KOPT-K1 (cell line): ENCODE measurements around the gene USP4.
A peak's percentile ranks its signal among the peaks of the same experiment; 100 is the strongest.

Experiments
- H3K27ac ChIP-seq: fragments of 200-600 bp; sonication (generic); 2 replicates; pipeline ENCODE4 v1.5.1; 2016; ENCODE audit warnings: antibody characterized with exemption, mild to moderate bottlenecking, low read depth, low read length; ENCODE audit not compliant: poor library complexity, severe bottlenecking
- H3K36me3 ChIP-seq: fragments of 200-600 bp; sonication (generic); 2 replicates; pipeline ENCODE4 v1.5.1; 2017; ENCODE audit warnings: antibody characterized with exemption, mild to moderate bottlenecking, low read length, moderate library complexity; ENCODE audit not compliant: insufficient read depth
- H3K9me3 ChIP-seq: fragments of 200-600 bp; sonication (generic); 2 replicates; pipeline ENCODE4 v1.5.1; 2017; ENCODE audit warnings: antibody characterized with exemption, low read length, mild to moderate bottlenecking; ENCODE audit not compliant: insufficient read depth, poor library complexity, severe bottlenecking

USP4 gene

DNA sequence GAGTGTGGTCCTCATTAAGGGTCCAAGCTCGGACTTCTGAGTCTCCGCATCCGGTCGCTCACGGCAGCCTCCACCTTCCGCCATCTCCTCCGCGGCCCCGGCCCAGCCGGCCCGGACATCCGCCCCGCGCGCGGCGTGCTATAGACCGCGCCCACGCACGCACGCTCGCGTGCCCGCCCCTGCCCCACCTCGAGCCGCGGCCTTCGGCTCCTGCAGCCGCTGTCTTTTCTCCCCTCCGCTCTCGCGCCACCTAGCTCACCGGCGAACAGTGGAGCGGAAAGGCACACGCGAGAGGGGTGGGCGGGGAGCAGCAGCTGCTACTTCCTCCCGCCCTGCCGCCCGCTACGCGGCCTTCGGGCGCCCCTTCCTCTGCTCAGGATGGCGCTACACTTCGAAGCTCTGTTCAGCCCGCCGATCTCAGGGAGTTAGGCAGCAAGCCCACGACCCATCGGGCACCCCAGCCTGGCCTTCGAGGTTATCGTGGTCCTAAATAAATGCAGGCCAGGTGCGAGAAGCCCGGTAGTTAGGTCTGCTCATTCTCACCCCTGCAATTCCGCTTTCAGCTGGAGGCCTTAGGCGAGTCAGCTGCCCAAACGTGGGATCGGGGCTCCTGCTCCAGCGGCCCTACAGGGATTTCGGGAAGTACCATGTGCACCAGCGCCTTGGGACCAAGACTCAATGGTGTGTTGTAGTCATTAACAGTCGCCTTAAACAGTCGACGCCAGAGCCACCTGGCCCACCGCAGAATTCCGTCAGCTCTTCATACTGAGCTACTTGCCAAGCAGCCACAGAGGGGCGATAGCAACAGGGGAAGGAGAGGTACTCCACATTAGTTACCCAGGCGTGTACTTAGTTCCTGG lies at the start of gene USP4:
TSS of gene USP4 (minus strand) at position 113 of the 860 bp plus-strand sequence. CDS start at position 84, 29 bp downstream.
- H3K27ac ChIP-seq: peak within 1 kb of the TSS; percentile 96
- H3K36me3 ChIP-seq: peaks cover 17% of the 10 kb centered on the region
- H3K9me3 ChIP-seq: no peaks in the 10 kb centered on the region

DNA sequence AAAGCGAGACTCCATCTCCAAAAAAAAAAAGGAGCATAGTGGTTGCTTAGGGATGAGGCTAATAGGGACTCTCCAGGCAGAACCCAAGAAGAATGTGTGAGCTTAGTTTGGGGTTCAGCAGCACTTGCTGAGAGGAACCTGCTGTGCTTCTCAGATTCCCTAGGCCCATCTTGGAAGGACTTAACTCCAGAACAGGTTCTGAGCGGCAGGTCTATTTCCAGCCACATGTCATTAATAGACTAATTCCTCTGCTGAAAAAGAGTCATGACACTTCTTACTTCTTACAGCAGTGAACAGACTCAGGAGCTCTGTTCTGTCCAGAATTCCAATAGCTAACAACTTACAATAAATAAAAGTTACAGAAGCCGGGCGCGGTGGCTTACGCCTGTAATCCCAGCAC lies 49.4 kb upstream of the USP4 start:
- peaks cover 36% of the 10 kb centered on the region for H3K36me3 ChIP-seq
- H3K27ac ChIP-seq: no peak overlapping the region
- no peaks in the 10 kb centered on the region for H3K9me3 ChIP-seq

DNA sequence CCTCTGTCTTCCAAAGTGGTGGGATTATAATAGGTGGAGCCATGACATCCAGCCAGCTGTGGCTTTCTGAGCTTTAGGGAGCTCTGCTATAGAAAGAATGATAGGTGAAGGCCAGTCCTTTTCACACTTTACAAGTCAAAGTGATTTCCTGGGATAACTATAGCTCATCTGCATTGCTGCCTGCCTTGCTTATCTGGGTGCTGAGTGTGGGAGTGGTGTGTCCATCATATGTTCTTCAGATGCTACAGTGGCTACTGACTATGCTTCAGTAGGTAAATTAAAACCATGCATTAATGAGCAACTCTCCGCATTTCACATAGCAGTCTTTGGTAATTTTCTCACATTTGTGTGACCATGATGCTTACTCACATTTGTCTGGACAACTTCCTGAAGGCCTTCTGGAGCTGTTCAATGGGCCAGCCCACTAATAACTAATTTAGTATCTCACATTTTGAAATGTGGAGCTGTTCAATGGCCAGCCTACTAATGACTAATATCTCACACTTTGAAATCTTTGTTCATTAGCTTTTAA lies 48.5 kb upstream of the USP4 start:
- no peak overlapping the region for H3K27ac ChIP-seq
- no peaks in the 10 kb centered on the region for H3K9me3 ChIP-seq
- H3K36me3 ChIP-seq: peaks cover 31% of the 10 kb centered on the region; the same call in 1 of the 2 replicates

DNA sequence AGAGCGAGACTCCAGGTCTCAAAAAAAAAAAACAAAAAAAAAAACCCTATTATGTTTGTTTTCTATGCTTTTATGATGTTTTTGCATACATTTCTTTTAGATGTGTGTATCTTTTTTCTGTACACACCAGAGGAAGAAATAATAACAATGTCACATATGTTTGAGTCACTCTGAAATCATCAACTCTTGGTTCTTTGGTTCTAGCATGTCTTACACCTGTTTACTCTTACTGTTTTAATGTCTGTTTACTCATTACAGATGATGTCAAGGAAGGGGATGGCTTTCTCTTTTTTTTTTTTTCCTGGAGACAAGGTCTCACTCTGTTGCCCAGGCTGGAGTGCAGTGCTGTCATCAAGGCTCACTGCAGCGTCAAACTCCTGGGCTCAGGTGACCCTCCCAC lies 47.9 kb upstream of the USP4 start:
- Histone ChIP-seq H3K27ac (no peak overlapping the region), H3K36me3 (peaks cover 25% of the 10 kb centered on the region; the same call in 1 of the 2 replicates), H3K9me3 (no peaks in the 10 kb centered on the region)

GRCh38 chr3:49386056-49386756 lies 46.4 kb upstream of the USP4 start:
- Histone ChIP-seq H3K36me3 (peaks cover 25% of the 10 kb centered on the region; the same call in 1 of the 2 replicates), H3K9me3 (no peaks in the 10 kb centered on the region), H3K27ac (no peak overlapping the region)

GRCh38 chr3:49385617-49386016 lies 45.8 kb upstream of the USP4 start:
- H3K27ac ChIP-seq: no peak overlapping the region
- peaks cover 25% of the 10 kb centered on the region; the same call in 1 of the 2 replicates for H3K36me3 ChIP-seq
- no peaks in the 10 kb centered on the region for H3K9me3 ChIP-seq

- Histone ChIP-seq H3K9me3 (no peaks in the 10 kb centered on the region), H3K27ac (no peak overlapping the region), H3K36me3 (peaks cover 8% of the 10 kb centered on the region; the same call in 1 of the 2 replicates)
These were observed 43.5 kb upstream of the USP4 start for GRCh38 chr3:49383387-49383786.

GRCh38 chr3:49378249-49378895 lies 38.5 kb upstream of the USP4 start:
- no peaks in the 10 kb centered on the region for H3K9me3 ChIP-seq
- H3K27ac ChIP-seq: no peak overlapping the region
- H3K36me3 ChIP-seq: peaks cover 26% of the 10 kb centered on the region

DNA sequence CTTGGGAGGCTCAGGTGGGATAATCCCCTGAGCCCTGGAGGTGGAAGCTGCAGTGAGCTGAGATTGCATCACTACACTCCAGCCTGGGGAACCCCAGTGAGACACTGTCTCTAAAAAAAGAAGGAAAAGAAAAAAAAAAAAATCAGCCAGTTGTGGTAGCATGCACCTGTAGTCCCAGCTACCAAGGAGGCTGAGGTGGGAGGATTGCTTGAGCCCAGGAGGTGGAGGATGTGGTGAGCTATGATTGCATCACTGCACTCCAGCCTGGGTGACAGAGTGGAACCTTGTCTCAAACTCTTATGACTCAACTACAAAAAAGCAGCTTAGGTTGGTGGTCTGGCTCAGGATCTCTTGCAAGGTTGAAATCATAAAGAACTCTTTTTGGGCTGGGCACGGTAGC lies 37.6 kb upstream of the USP4 start:
- H3K27ac ChIP-seq: no peak overlapping the region
- no peaks in the 10 kb centered on the region for H3K9me3 ChIP-seq
- peaks cover 35% of the 10 kb centered on the region for H3K36me3 ChIP-seq

DNA sequence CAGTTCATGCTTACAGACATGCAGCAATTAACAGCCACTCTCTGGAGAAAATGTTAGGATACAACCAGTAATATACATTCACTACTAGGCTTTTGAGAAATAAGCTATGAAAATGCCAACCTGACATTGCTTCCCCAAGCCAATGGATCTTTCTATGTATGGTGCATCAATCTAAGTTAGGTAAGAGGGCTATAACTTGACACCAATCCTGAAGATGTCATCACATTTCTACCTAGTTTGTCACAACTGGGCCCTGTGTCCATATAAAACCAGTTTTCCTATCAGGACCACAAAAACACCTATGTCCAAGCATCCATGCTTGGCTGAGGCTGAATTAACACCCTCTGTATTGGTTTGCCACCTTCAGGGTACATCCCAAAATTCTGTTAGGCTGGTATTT lies 32.1 kb upstream of the USP4 start:
- no peak overlapping the region for H3K27ac ChIP-seq
- peaks cover 87% of the 10 kb centered on the region for H3K36me3 ChIP-seq
- no peaks in the 10 kb centered on the region for H3K9me3 ChIP-seq

DNA sequence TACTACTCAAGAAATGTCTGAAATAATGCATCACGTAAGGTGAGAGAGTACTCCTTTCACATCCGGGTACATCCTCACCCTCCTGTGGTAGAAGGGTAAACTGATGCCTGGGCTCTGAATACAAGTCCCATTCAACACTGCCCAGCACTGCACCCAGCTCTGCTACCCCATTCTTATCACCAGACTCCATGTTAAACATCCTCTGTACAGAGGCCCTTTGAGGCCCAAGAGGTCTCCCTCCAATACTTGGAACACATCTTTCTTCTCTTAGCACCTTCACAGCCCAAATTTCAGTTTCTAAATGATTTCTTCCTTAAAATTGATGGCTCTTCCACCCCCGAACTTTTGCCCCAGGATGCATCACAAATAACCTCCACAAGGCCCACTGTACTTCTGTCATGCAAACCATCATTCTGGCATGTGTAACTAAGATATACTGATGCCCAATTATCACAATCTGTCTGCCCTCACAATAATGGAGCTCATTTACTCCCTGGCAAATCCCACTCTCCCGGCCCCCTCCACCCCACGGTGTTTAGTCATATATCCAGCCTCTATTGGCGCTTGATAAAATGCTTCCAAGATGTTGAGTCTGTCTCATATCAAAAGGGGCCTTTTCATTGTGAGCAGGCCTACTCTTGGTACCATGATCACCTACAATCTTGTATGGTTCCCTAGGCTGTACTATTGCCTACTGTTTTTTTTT lies 30.9 kb upstream of the USP4 start:
- H3K27ac ChIP-seq: no peak overlapping the region
- H3K36me3 ChIP-seq: peaks cover 96% of the 10 kb centered on the region
- no peaks in the 10 kb centered on the region for H3K9me3 ChIP-seq

- Histone ChIP-seq H3K9me3 (no peaks in the 10 kb centered on the region), H3K27ac (peak overlapping the region; percentile 32), H3K36me3 (peaks cover 88% of the 10 kb centered on the region)
These were observed 22.7 kb upstream of the USP4 start for GRCh38 chr3:49362561-49362960.

- no peak overlapping the region for H3K27ac ChIP-seq
- no peaks in the 10 kb centered on the region for H3K9me3 ChIP-seq
- peaks cover 76% of the 10 kb centered on the region for H3K36me3 ChIP-seq
These were observed 19.8 kb upstream of the USP4 start for GRCh38 chr3:49359623-49360022.

DNA sequence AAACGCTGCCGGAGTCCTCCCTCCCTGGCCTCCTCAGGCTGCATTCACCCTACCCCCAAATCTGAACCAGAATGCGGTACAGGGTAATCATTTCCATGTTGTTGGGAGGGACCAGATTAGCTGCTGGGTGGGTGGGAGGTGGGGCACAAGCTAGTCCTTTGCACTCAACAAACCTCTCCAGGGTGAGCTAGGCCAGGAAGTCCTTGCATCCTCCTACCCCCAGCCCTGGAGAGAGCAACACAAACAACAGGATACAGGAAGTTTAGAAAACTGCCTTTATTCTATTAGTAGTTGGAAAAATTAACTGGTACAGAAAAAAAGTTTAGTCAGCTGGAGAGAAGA lies 19.0 kb upstream of the USP4 start:
- Histone ChIP-seq H3K27ac (peak overlapping the region; percentile 73), H3K9me3 (no peaks in the 10 kb centered on the region), H3K36me3 (peaks cover 70% of the 10 kb centered on the region)
